NCI-H2029 (cell line): ENCODE results near the gene SH3PXD2A.
"Not testable (repeated sequence)": the region's sequence is repeated elsewhere in the genome, so short reads cannot be mapped to it uniquely, and the experiment has no call there.

Source experiments
- DNase-seq: peaks from one replicate; lab custom pipeline; 2025; lab: John Stamatoyannopoulos, UW

The SH3PXD2A gene

GRCh38 chr10:103791291-103791690, 64.1 kb downstream of the SH3PXD2A start:
- DNase-seq: no peak

DNA sequence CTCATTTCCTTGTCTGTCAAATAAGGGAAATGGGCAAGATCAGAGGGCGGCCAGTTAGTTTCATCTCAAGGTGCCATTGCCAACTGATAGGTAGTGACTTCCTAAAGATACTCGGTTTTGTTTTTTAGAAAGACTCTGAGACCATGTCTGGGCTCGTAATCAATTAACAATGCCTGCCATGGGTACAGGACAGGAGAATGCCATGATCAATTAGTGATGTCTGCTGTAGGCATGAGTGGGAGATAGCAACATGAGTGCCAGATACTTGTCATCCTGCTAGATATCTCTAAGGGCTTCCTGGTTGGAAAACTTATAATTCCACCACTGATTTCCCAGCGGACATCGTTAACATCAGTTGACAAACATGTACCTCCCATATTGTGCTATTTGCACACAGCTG, 64.8 kb downstream of the SH3PXD2A start:
- no peak for DNase-seq

DNA sequence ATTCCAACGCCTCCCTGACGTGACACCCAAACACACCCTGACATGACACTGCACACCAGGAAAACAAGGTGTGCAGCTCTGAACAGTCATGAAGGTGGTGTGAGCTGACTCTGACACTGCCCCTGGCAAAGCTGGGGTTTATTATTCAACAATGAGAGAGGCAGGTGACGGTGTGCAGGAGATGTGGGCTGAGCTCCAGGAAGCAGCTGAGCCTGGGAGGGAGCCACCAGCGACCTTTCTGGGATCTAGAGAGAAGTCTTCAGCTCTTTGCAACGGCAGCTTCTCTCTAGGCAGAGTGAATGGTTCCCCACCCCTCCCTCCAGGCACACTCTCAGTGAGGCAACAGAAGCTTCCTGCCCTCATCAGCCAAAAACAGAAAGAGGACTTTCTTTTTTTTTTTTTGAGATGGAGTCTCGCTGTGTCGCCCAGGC, 65.6 kb downstream of the SH3PXD2A start:
- DNase-seq: peak; percentile 28

GRCh38 chr10:103789161-103789560, 66.2 kb downstream of the SH3PXD2A start:
- no peak for DNase-seq

DNA sequence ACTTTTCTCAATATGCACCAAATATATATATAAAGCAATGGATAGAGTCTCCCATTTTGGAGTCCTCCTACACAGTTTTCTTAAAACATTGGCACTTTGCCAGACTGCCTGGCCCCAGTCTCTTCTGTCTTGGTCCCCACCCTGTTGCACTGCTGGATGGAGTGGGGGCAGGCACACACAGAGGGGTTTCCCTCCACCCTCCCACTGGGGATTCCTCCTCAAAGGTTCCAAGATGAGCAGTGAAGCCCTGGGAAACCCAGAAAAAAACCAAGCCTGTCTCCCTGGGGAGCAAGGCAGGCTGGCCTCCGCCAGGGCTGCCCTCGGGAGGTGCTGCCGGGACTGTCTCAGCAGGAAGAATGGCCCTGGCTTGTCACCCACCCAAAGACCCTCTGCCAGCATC, 68.0 kb downstream of the SH3PXD2A start:
- no peak for DNase-seq

DNA sequence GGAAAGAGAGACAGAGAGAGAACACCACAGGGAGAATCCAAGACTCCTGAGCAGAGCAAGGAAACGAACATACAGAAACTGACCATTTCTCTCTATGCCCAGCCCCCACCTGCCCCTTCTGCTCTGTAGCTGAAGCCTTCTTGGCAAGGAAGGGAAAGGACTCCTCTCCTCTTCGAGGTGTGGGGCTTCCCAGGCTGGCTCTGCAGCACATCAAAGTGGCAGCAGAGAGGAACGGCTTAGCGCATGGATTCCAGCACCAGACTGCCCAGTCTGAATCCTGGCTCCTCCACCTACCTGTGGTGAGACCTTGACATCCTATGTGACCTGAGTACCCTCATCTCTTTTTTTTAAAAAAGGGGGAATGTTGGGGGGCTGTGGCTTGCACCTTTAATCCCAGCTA, 69.4 kb downstream of the SH3PXD2A start:
- no peak for DNase-seq

DNA sequence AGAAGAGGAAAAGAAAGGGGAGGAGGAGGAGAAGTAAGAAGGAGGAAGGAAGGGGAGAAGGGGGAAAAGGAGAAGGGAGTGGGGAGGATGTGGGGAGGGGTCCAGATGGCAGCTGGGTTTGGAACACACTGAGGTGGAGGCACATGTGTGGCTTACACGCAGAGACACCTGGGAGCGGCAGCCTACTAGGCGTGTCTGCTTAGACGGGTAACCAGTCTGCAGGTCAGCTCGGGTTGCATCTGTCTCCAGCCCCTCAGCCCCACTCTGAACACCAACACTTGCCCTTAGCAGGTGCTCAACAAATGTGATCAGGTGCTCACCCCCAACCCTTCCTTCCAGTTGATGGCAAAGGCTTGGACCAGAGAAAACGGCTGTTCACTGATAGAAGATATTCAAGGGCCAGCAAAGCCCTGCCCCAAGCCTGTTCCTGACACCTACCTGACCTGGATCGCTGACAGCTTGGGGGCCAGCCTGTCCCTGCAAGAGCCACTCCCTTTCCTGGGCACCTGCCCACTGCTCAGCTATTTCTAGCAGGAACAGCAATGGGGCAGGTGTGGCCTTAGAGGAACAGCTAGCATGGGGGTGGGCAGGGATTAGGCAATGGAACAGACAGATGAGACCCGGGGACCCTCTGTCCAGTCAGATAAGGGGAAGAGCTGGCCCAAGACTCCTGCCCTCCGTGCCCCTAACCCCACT, 70.5 kb downstream of the SH3PXD2A start:
- no peak for DNase-seq

- no peak for DNase-seq
Observed at GRCh38 chr10:103784089-103784488, 71.3 kb downstream of the SH3PXD2A start.

DNA sequence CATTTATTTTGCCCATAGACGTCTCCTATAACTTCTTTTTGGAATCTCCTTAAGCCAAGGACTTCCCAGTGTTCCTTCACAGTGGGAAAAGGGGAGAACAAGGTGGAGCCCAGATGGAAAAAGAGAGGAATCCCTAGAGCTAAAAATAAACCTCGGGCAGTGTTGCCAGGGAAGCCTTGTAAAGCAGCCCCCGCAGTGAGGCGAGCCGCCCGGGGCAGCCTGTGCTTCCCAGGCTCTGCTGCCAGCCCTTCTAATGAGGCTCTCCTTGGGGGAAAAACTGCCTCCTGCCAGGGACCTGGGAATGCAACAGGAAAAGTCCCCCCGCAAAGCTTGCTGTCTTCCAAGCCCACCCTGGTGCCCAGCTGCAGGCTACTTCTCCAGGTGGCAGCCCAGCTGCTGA, 71.7 kb downstream of the SH3PXD2A start:
- no peak for DNase-seq

DNA sequence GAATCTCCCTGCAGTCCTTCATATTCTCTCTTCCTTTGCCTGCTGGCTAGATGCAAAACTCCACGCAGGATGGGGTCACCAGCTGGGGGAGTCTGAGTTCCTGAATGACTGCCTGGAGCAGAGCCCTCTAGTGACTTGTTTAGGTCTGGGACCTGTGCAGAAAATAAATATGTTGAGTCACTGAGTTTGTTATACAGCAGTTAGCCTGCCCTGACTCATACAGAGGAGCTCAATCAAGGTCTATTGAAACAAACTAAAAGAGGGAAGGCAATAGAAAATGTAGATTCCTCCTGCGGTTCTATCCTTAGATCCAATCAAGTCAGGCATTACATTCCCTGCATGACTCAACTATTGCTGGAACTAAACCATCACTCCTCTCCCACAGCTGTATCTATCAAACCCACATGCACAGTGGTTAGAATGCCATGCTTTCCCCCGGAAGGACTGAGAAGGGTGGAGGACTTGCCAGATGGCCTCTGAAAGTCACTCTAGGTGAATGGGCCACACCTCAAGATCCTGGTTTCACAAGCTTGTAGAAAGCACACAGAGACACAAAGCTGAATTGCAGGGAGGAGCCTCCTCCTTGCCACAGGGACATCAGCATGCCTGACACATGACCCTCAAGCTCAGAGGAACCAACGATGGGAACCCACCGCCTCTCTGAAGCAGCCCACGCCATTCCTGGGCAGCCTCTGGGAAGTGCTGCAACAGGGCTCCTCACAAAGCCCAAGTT, 73.9 kb downstream of the SH3PXD2A start:
- DNase-seq: no peak

GRCh38 chr10:103780242-103781149, 74.9 kb downstream of the SH3PXD2A start:
- DNase-seq: no peak

- DNase-seq: no peak
Observed at GRCh38 chr10:103778358-103779139, 76.8 kb downstream of the SH3PXD2A start.

- DNase-seq: no peak
Observed at GRCh38 chr10:103776878-103777591, 78.3 kb downstream of the SH3PXD2A start.

GRCh38 chr10:103775776-103776175, 79.6 kb downstream of the SH3PXD2A start:
- no peak for DNase-seq

DNA sequence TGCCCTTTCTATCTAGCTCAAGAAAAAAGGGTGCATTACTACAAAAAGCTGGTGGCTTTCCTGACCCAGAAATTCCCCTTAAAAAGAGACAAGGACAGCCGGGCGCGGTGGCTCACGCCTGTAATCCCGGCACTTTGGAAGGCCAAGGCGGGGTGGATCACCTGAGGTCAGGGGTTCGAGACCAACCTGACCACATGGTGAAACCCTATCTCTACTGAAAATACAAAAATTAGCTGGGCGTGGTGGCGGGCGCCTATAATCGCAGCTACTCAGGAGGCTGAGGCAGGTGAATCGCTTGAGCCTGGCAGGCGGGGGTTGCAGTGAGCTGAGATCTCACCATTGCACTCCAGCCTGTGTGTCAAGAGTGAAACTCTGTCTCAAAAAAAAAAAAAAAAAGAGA, 82.5 kb downstream of the SH3PXD2A start:
- DNase-seq: not testable (repeated sequence)

GRCh38 chr10:103772096-103772845, 83.1 kb downstream of the SH3PXD2A start:
- DNase-seq: no peak

DNA sequence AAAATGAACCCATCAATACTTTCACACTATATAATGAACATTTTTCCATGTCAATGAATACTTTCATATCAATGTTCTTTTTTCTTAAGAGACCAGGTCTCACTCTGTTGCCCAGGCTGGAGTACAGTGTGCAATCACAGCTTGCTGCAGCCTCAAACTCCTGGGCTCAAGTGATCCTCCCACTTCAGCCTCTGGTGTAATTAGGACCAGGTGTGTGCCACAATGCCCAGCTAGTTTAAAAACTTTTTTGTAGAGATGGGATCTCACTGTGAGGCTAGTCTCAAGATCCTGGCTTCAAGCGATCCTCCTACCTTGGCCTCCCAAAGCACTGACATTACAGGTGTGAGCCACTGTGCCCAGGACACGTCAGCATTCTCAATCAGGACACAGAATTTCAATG, 85.2 kb downstream of the SH3PXD2A start:
- no peak for DNase-seq

GRCh38 chr10:103769176-103769575, 86.2 kb downstream of the SH3PXD2A start:
- no peak for DNase-seq

GRCh38 chr10:103768345-103768744, 87.0 kb downstream of the SH3PXD2A start:
- no peak for DNase-seq

DNA sequence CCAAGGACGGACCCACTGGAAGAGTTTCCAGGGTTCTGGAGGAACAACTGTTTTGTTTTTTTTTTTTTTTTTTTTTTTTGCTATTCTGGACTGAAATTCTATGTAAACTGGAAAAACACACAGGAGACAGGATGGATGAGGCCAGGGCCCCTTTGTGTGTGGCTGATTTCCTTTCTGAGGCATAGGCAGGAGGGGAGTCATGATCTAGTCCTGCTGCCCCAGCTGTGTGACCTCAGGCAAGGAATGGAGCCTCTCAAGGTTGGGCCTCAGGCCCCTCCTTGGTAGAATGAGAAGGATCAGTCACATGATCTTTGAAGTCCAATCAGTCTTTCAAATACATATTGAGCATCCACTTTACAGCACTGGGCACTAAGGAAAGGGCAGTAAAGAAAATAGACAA, 87.6 kb downstream of the SH3PXD2A start:
- DNase-seq: no peak
